ENCODE measurements around the gene FRAS1. TPM values are rescaled to one million over a fixed set of nuclear protein-coding genes. Genes with fewer than 3 reads are reported as not detected.
"Not testable (repeated sequence)": the region's sequence is repeated elsewhere in the genome, so short reads cannot be mapped to it uniquely, and the experiment has no call there.

The FRAS1 gene
- total RNA-seq, 2 donors from 2014 or later, result 2.3 to 8.1 TPM

DNA sequence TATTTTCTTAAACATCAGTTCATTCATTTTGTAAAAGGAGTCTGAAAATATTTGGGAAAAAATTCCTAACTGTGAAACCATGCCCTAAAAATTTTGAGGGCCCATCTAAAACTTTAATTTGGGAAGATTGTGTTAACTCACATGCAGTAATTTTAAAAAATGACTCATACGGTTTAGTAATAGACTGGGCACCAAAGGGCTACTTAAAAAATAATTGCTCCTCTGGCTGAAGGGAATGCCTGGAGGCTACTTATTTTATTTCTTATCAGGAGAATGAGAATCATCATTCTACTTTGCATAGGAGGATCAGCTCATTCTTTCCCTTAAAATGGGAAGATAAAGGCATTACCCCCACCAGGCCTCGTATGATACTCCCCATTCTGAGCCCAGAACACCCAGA, 271.5 kb downstream of the FRAS1 start:
- intact Hi-C loops (cut with DNase I); DNase-seq (ENCODE audit: low spot score): not testable (repeated sequence)

DNA sequence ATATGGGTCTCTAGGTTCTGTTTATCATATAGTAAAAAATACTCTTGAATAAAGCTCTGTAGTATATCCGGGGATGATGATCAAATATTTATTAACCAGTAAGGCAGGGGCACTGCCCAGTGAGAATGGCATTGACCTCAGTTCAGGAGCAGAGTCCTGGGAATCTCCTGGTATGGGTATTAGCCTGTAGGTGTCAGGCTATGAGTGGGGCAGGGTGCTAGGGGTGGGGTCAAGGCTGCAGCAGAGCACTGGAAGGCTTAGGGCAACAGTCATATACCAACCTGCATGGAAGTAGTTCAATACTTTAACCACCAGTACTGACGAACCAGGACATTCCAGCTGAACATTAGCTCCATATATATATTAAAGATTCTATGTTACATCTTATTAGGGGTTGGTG, 274.1 kb downstream of the FRAS1 start:
- intact Hi-C loops (cut with DNase I), result no loop called here
- no peak for DNase-seq (ENCODE audit: low spot score)

DNA sequence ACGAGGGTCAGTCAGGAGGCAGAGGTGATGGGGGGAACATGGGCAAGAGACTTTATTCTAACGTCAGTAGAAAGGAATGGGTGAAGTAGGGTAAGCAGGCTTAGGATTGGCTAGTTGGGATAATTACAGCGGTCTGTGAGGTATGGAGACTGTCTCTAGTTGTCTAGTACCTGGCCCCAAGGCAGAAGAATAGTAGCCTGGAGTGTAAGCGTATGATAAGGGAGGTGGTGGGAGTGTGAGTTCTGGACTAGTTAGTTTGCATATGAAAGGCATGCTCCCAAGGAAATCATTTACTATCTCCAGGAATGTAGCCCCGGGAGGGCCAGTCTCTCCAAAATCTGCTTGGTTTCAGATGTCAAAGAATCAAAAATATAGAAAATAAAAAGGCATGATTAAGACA, 274.8 kb downstream of the FRAS1 start:
- DNase-seq (ENCODE audit: low spot score), result no peak
- intact Hi-C loops (cut with DNase I), result no loop called here

DNA sequence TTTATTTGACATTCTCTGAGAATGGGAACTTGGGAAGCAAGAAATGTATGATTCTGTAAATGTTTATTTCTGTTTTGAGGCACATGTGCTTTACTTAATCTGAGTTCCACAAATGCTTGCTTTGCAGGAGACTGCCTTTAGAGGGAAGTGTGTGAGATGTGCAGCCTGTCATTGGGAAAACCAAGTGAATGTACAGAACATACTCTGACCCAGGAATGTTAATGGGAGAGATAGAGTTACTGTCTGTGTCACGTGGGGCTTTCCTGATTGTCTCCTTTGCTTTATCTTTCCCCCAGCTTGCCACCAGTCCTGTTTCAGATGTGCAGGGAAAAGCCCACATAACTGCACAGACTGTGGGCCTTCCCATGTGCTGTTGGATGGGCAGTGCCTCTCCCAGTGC, 275.9 kb downstream of the FRAS1 start:
- DNase-seq (ENCODE audit: low spot score), result no peak
- intact Hi-C loops (cut with DNase I), result no loop called here

DNA sequence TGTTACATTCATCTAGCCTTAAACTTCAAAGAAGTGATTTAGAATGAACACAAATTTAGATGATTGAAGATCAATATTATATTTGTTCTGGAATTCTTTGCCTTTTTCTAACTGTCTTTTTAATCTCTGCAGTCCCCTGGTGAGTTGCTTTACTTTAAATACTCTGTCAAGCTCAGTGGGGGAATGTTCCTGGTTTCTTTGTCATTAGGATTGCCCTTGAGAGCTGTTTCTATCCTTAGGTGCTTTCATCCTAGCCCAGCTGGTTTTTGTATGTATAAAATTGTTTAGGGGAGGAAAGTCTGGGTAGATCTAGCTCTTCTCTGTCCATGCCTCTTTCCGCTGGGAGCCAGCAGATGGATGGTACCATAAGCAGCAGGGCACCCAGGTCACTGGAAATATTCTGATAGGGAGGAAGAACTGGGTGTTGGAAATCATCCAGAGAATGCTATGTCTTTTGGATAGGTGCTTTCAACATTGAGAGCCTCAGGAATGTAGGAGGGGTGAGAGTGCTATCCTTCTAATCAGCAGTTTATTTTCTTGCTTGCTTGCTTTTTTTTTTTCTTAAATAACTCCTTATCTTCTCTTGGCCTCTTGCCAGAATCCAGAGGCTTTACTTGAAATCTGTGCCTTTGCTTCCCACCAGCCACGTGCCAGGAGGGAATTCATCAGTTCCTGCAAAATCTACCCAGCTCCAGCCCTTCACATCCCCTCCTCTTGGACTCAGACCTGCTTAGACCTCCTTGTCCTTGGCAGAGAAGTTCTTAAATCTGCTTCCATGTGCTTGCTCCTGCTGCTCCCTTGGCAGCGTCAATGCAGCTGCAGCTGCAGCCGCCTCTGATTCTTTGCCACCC, 279.2 kb downstream of the FRAS1 start:
- intact Hi-C loops (cut with DNase I), result no loop called here
- no peak for DNase-seq (ENCODE audit: low spot score)

DNA sequence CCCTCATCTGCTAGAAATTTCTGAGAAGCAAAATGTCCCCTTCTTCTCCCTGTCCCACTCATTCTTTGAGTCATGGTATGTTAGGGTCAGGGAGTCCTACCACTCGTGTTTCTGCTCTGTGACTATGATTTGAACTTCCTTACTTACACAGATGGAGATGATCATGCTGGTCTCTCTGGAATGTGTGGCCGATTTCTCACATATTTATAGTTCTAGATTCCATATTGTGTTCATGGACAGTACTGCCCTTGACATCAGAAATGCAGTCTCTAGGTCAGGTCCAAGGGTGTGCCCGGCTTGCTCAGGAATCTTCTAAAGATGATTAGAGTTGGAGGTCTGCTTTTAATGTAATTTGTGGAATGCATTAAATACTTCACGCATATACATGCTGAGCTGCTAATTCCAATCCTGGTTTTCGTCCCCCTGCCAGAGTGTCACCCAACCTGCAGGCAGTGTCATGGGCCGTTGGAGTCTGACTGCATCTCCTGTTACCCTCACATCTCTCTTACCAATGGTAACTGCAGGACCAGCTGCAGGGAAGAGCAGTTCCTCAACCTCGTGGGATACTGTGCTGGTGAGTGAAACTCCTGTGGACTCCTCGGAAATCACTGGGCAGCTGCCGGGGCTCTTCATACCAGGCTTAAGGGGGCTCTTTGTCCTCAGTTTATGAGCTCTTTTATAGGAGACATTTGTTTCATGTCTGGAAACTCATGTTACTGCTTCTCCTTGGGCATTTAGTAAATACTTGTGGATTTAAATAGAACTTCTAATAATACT, 280.3 kb downstream of the FRAS1 start:
- no peak for DNase-seq (ENCODE audit: low spot score)
- intact Hi-C loops (cut with DNase I), result no loop called here

DNA sequence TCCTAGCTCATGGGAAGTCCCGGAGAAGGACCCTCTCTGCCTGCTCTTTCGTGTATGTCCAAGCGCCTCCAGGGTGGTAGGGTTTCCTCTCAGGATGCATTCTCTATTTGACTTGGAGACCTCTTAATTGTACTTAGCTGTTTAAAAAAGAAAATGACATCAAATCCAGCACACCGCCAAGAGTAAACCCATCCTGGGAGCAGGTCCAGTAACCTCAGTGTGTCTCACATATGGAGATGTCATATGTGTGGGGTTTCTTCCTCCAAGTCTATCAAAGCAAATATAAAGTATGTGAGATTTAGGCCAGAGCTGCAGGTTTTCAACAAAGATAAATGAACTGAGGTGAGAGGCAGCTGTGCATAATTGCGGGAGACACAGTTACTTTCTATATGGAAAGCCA, 285.0 kb downstream of the FRAS1 start:
- intact Hi-C loops (cut with DNase I), result no loop called here
- no peak for DNase-seq (ENCODE audit: low spot score)

DNA sequence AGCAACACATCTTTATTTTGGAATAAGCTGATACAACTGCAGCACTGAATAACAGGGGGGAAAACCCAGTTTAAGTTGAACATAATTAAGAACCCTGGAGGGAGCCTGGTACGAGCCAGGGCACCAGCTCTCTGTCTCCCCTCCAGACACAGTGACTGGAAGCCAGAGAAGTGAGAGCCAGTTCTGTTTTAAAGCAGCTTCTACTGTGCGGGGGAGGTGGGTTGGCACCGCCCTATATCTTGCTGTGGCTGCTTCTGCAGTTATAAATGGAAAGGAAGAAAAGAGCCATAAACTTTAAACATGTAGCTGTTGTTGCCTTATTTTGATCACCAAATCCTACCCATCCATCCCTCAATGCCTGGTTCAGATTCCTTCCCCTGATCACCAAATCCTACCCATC, 286.6 kb downstream of the FRAS1 start:
- no peak for DNase-seq (ENCODE audit: low spot score)
- intact Hi-C loops (cut with DNase I), result no loop called here

DNA sequence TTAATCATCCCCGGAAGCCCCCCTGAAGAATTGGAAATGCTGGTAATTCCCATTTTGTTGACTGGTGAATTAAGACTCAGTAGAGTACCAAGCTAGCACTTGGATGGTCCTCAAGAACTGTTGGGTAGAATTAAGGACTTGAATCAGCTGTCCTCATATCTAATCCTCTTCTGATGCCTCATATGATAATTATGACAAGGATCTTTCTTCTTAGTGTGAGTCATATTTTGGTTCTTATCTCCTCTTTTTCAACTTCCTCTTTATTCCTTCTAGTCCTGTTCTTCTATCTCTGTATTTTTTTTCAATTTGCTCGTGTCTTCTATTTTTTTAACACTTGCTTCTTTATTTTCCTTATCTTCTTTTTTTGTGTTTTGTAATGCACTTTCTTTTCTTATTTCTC, 288.1 kb downstream of the FRAS1 start:
- DNase-seq (ENCODE audit: low spot score), result no peak
- intact Hi-C loops (cut with DNase I), result no loop called here

DNA sequence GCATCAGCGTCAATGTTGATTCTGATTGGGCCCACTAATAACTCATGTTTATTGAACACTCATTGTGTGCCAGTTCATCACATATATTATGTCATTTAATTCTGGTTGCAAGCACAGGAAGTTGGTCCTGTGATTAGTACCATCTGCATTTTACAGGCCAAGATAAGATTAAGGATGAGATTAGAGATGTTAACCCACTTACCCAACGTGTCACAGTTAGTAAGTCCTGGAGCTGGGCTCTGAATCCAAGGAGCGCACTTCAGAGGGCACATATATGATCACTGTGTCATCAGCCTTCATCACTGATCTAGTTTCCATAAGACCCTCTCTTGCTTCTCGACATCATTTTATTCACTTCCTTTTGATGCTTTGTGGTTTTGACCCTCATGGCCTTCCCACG, 289.1 kb downstream of the FRAS1 start:
- intact Hi-C loops (cut with DNase I), result no loop called here
- no peak for DNase-seq (ENCODE audit: low spot score)

DNA sequence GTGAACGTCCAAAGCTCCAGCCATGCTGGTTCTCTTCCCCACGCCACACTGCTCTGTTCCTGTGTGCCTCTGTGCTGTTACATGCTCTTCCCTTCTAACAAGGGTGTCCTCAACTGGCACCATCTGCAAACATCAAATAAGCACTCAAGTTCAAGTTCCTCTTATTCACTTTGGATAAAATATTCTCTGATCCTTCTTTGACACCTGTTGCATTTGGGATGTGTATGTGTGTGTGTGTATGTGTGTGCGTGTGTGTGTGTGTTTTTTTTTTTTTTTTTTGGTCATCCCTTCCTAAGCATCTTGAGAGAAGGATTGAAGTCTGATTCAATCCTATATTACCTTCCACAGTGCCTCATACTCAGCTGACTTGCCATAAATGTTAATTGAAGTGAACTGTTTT, 290.4 kb downstream of the FRAS1 start:
- intact Hi-C loops (cut with DNase I), result no loop called here
- DNase-seq (ENCODE audit: low spot score), result no peak

DNA sequence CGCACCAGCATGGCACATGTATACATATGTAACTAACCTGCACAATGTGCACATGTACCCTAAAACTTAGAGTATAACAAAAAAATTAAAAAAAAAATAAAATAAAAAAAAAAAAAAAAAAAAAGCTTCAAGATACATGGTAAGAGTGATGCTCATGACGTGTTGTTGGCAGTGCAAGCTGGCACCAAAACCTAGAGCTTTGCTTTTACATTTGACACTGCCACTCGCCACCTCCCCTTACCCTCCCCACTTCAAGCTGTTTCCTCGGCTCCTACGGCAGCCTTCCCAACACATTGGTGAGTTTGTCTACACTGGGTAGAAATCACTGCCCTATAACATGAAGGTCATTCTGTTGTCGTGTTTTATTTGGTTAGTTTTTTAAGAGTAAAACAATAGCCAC, 296.8 kb downstream of the FRAS1 start:
- intact Hi-C loops (cut with DNase I), result no loop called here

DNA sequence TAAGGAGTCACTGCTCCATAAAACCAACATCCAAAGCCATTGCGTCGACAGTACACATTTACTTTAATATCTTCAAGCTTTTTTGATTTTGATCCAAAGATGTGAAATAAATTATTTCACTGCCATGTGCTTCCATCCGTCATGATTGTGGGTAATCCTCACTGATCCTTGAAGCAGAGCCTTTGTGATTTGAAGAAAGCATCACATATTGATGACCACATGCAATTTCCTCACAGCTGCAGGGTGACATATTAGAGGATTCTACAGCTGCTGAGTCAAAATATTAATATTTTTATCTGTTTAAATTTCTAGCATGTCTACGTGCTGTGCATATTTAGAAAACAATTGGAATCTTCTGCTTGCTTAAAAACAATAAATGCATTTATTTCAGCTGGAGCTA, 297.7 kb downstream of the FRAS1 start:
- intact Hi-C loops (cut with DNase I), result no loop called here
- DNase-seq (ENCODE audit: low spot score), result no peak

More for the DNA sequence above, 296.8 kb downstream of the FRAS1 start:
- DNase-seq (ENCODE audit: low spot score), result no peak

DNA sequence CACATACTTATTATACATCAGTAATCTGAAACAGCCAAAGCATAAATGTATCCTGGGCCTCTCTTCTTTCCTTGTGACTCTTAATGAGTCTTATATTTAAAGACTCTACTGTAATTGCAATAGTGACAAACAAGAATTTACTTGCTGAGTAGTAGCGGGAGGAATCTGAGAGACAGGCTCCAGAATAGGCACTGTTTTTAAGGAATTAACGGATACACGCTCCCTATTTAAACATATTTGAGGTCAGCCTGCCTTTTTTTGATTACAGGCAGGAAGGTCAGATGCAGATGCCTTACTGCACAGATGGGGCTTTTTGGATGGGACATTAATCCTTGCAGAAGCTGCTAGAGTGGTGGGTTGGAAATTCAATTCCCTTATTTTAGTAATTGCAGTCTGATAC, 298.2 kb downstream of the FRAS1 start:
- DNase-seq (ENCODE audit: low spot score), result no peak
- intact Hi-C loops (cut with DNase I), result no loop called here

DNA sequence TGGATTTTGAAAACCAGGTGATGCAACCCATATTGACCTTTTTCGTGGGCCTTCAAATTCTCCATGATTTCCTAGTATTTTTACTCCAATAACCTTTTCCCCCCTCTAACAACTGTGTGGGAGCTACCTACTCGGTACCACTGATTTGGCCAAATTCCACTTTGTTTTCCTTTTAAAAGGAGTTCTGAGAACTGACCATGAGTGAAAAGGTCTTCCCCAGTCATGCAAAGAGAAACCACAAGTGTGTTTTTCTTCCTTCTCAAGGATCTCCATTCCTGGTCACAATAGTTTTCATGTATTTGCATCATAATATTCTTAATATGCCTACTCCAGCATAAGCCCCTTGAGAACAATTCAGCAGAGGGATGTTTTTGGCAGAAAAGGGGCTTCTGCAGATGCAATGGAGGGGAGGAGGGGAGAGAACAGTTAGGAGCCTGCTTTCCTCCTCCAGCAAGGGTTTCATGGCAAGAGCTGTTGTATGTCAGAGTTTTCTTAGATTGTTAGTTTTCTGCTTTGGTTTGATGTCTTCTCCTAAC, 299.2 kb downstream of the FRAS1 start:
- intact Hi-C loops (cut with DNase I), result no loop called here
- DNase-seq (ENCODE audit: low spot score), result no peak

DNA sequence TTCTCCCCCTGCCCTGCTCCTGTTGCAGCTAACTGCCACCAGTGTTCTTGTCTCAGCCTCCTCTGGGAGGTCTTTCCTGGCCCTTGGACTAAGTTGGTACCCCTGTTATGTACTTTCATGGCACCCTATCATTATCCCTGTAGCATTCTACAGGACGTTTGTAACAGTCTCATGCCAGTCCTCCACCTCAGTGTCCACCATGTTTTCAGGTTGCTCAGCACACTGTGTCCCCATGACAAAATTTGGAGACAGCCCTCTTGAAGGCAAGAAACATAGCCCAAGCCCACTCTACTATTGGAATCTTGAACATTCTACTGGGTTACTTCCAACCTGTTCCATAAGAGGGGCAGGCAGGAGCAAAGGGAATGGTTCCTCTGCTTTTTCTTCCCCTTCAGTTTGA, 300.0 kb downstream of the FRAS1 start:
- no peak for DNase-seq (ENCODE audit: low spot score)
- intact Hi-C loops (cut with DNase I), result no loop called here

DNA sequence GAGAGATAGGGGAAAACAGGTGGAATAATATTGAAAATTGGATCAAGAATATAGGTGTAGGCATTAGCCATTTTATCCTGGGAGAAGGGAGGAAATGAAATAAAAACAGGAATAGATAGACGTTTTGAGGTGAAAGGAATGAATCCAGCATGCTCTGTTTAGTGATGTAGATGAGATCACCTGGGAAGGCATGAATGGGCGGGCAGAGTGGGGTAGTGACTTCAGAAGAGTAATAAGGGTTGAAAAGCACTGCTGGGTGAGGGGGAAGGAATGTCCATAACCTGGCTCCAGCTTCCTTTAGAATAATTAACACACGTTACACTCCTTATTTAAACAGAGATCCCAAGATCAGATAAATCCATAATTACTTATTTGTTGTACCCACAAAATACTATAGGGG, 303.3 kb downstream of the FRAS1 start:
- intact Hi-C loops (cut with DNase I), result no loop called here
- DNase-seq (ENCODE audit: low spot score), result no peak

DNA sequence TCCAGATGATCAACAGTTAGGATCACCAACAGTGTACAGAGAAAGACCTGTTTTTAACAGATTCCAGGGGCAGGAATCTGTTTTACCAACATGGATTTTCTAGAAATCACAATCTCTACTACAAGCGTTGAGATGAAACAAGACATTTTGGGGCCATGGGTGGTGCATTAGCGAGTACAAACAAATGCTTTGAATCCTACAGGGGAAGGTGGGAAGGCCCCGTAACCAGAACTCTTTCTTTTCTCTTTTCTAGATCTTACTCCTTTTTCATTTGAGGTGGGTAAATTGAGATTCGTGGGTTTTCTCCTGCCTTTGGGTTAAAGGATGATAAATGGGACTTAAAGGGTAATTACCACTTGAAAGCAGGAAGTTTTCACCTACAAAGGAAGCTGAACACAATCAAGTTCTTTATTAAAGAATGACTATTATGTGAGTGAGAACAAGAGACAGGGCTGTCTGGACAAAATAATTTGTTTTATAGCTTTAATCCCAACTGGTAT, 304.5 kb downstream of the FRAS1 start:
- intact Hi-C loops (cut with DNase I), result no loop called here
- no peak for DNase-seq (ENCODE audit: low spot score)

DNA sequence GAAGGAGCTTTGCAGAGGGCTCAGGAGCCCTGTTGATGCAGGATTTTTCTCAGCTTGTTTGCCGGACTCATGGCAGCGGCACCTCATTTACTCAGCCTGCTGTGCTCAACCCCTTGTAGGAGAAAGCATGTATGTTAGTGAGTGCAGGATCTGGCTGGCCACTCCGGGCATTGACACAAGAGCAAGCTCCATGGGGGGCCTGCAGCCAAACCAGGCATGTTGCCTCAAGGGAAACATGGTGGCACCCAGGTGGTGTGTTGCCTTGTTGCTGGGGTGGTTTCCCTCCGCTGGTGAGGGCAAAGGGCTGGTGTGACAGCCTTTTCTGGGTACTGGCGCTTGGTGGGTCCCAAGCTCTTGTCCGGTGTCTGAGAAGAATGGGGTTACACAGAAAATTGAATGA, 305.2 kb downstream of the FRAS1 start:
- DNase-seq (ENCODE audit: low spot score), result no peak
- intact Hi-C loops (cut with DNase I), result no loop called here

DNA sequence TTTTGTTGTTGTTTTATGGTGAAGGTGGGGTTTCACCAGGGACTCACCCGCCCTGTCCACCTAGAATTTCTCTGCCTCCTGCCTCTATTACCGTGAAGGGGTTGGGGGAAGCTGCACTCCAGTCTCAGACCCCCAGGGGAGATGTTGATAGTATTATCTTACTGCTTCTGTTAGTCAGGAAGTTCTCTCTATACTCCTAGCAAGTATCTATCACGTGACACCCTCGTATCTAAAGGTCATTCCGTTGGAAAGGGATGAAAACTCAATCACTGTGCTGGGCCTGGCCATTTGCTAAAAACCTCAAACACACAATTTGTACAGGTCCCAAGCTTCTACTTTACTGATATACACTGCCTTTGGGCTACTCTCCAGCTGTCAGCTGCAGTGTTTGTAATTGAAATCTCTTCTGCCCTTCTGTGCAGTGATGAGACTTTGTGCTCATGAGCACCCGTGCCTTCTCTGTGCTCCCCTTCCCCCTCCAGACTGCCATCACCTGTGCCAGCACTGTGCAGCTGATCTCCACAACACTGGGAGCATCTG, 306.0 kb downstream of the FRAS1 start:
- intact Hi-C loops (cut with DNase I), result no loop called here
- no peak for DNase-seq (ENCODE audit: low spot score)

Data from posterior vena cava (tissue), 2 donors.